H1 (cell line): ENCODE data around the gene NDNF. TPM values are rescaled to one million over a fixed set of nuclear protein-coding genes. Genes with fewer than 3 reads are reported as not detected.

Source experiments
- BACH1 ChIP-seq: IDR thresholded peaks from 2 replicates; pipeline ENCODE4 v1.6.1; 2012; ENCODE audit warnings: low read length, improper control_type of control experiment
- BCL11A ChIP-seq, 2 experiments: IDR thresholded peaks; one replicate each; pipeline ENCODE4 v1.6.1; 2011; ENCODE audit warnings: low read depth in 2 of 2, low read length in 2 of 2, mild to moderate bottlenecking in 2 of 2
- BRCA1 ChIP-seq: IDR thresholded peaks from 2 replicates; pipeline ENCODE4 v1.6.1; 2012; ENCODE audit warnings: low read depth, low read length, improper control_type of control experiment
- EP300 ChIP-seq, 2 experiments: IDR thresholded peaks; 1 replicate in 1 of 2; 2 replicates in 1 of 2; pipeline ENCODE4 v1.6.1; 2011 to 2012; ENCODE audit warnings: low read depth in 2 of 2, low read length in 2 of 2, mild to moderate bottlenecking in 2 of 2, borderline replicate concordance in 1 of 2, inconsistent platforms in 1 of 2, moderate library complexity in 1 of 2
- EZH2 ChIP-seq: fragments of 200-600 bp; sonication (generic); IDR thresholded peaks from 2 replicates; pipeline ENCODE4 v1.7.1; 2012; ENCODE audit warnings: low read depth, mild to moderate bottlenecking, moderate library complexity, low read length, inconsistent platforms; ENCODE audit not compliant: severe bottlenecking
- MAFK ChIP-seq: IDR thresholded peaks from 2 replicates; pipeline ENCODE4 v1.6.1; 2012; ENCODE audit warnings: low read depth, mild to moderate bottlenecking, improper control_type of control experiment, low read length
- SIX5 ChIP-seq: IDR thresholded peaks from 2 replicates; pipeline ENCODE4 v1.6.1; 2011; ENCODE audit warnings: mild to moderate bottlenecking, low read depth, low read length
- SP2 ChIP-seq: IDR thresholded peaks from 2 replicates; pipeline ENCODE4 v1.6.1; 2012; ENCODE audit warnings: mild to moderate bottlenecking, low read length, inconsistent platforms
- TAF7 ChIP-seq: optimal IDR thresholded peaks from 2 replicates; pipeline ENCODE3; 2011; ENCODE audit warnings: low read depth, mild to moderate bottlenecking, inconsistent platforms, low read length, moderate library complexity, borderline replicate concordance
- TEAD4 ChIP-seq: IDR thresholded peaks from 2 replicates; pipeline ENCODE4 v1.6.1; 2012; ENCODE audit warnings: low read depth, low read length, inconsistent platforms, mixed read lengths
- polyA plus RNA-seq, 7 experiments: library from polyadenylated mRNA; depleted of rRNA in 3 of 7; stranded (reverse) in 5 of 7; unstranded in 2 of 7; fragments of >200 nt in 5 of 7; fragments of 200-250 nt in 2 of 7; gene quantifications; 1 replicate in 5 of 7; 2 replicates in 1 of 7; 4 replicates in 1 of 7; pipeline versions ENCODE4 v1.2.1 to v1.2.3, GENCODE V29; 2011 to 2013; ENCODE audit warnings: missing spikeins in 2 of 7, mixed read lengths in 2 of 7
- total RNA-seq: library from RNA; stranded (reverse); fragmentation: NEBNext Ultra II Directional; extraction: Animal tissue kit (Norgen Biotek cat#: 25700); gene quantifications from 2 replicates; pipeline ENCODE4 v1.2.1, GENCODE V29; 2021

Gene NDNF
- total and polyA plus RNA-seq, 2 of the 8 experiments (the other 6 are each of a cell fraction or from before 2014, with no cell fraction given), result 0.70 to 1.6 TPM

DNA sequence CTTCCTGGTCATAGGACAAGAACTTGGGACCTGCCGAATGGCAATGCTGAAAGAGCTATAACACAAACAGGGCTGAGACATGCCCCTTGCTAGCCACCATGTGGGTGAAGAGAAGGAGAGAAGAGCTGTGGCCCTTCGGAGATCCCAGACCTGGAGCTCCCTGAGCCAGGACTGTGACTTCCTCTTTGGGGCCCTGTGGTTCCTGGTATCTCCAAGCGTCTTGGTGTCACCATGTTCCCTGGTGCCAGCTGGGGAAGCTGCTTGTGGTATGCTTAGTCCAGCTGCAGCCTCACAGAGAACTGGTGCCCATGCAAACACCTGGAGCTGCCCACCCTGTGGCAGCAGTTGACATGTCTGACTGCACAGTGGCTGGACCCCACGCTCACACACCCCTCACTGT, 68.5 kb downstream of the NDNF start (continued):
- TF ChIP-seq BRCA1 (no peak), TAF7 (no peak), EP300 (IDR thresholded peaks at IDR 0.05; ENCODE audit: borderline replicate concordance in 1 of 2, low read depth in 2 of 2, low read length in 2 of 2) (no peak), MAFK (no peak), BACH1 (no peak), SP2 (no peak), BCL11A (IDR thresholded peaks at IDR 0.05; ENCODE audit: low read depth in 2 of 2, low read length in 2 of 2) (no peak), TEAD4 (no peak), EZH2 (no peak), SIX5 (no peak)
- TF ChIP-seq, all 59 proteins: peak for 0
